ENCODE data around the gene PDXP. TPM values are rescaled to one million over a fixed set of nuclear protein-coding genes. Genes with fewer than 3 reads are reported as not detected.

Gene PDXP
- total RNA-seq, 1 experiment from 2014 or later = 36.9 TPM

DNA sequence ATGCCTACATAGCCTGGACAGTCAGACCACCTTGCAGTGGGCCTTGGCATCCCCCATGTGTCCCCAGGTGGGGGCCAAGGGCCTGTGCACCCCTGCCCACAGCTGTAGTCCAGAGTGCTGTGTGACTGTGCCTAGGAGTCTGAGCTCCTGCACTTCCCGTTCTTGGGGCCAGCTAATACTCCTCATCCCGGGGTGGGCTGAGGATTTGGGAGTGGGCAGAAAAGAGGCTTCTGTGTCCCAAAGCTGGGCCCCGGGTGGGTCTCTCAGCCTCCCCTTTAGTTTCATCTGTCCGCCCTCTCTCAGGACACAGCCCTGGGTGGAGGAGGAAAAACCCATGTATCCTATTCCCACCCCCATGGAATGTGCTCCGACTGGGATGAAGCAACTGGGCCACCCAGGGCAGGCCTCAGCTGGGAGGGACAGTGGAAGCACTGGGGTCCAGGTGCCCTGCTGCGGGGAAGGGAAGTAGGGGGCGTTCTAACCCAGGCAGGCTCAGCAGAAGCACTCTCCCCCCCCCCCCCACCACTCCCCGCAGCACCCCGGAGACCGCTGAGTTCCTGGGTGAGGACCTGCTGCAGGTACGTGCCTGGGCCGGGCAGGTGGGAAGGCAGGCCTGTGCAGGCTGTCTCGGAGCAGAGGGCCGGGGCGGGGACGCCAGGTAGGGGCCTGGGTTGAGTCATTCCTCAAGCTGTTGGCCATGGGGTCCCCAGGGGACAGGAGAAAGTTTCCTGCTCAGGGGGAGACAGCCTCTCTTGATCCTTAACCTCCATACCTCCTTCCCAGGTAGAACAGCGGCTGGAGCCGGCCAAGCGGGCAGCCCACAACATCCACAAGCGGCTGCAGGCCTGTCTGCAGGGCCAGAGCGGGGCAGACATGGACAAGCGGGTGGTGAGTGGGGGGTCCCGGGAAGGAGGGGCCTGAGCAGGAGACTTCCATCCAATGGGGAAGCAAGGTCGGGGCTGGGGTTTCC is 17.6 kb upstream of the PDXP start:
- BruUV-seq (replicated peaks) = no TSS peak

GRCh38 chr22:37641561-37641949 is 17.0 kb upstream of the PDXP start:
- intact Hi-C loops (cut with micrococcal nuclease) = no loop called here
- DNase-seq (no peak), ATAC-seq (no peak)
- Histone ChIP-seq H3K4me1 (ENCODE audit: insufficient read depth, low read length) (peaks cover 9% of the 10 kb centered on the region; the same call in 1 of the 2 replicates), H3K9me2 (replicated peaks; ENCODE audit: low read length) (no peaks in the 10 kb centered on the region), H3K4me3 (ENCODE audit: low read length) (no peak overlapping the region), H3K9me3 (ENCODE audit: low read length) (no peaks in the 10 kb centered on the region), H3K27ac (ENCODE audit: low read length) (no peak overlapping the region), H3K36me3 (ENCODE audit: low read depth, low read length) (no peaks in the 10 kb centered on the region), H4K20me1 (ENCODE audit: low read length) (no peaks in the 10 kb centered on the region), H3K79me2 (ENCODE audit: low read length) (0 out of 2 replicates have a peak, but pooled peaks cover 6% of the 10 kb centered on the region), H3K4me2 (ENCODE audit: low read length) (0 out of 2 replicates have a peak overlapping the region, but pooled peaks have one; percentile 90), H3K9ac (ENCODE audit: low read length) (no peak overlapping the region), H3K27me3 (ENCODE audit: low read length) (no peaks in the 10 kb centered on the region), H3F3A (ENCODE audit: low read length, unreplicated experiment) (no peaks in the 10 kb centered on the region), H2AFZ (ENCODE audit: low read length) (no peak overlapping the region)
- POLR2A ChIA-PET (ENCODE audit: unreplicated experiment) = no interaction called here
- TF ChIP-seq CTCF (conservative IDR thresholded peaks at IDR 0.05; ENCODE audit: low read depth, low read length) = no peak
- no peak for TF ChIP-seq EZH2 (IDR thresholded peaks at IDR 0.05; ENCODE audit: low read length, unreplicated experiment)
- no peak for TF ChIP-seq EZH2phosphoT487 (IDR thresholded peaks at IDR 0.05; ENCODE audit: borderline replicate concordance, low read length)
- CTCF ChIA-PET = interaction anchor here (0.5 kb wide), 1 partner anchor 10 kb away, joined by 6 read pairs; no protein-coding TSS in a partner anchor
- BruUV-seq (replicated peaks) = no TSS peak

More for the DNA sequence above, 17.6 kb upstream of the PDXP start:
- CTCF ChIA-PET = interaction anchor here (0.9 kb wide), 1 partner anchor 34 kb away, joined by 3 read pairs; no protein-coding TSS in a partner anchor
- intact Hi-C loops (cut with micrococcal nuclease) = no loop called here
- H3K4me1 ChIP-seq (ENCODE audit: insufficient read depth, low read length) = peaks cover 9% of the 10 kb centered on the region; the same call in 1 of the 2 replicates
- H3K79me2 ChIP-seq (ENCODE audit: low read length) = 0 out of 2 replicates have a peak, but pooled peaks cover 6% of the 10 kb centered on the region
- no peaks in the 10 kb centered on the region for H4K20me1 ChIP-seq (ENCODE audit: low read length)
- DNase-seq (no peak), ATAC-seq (no peak)
- H3K4me2 ChIP-seq (ENCODE audit: low read length) = peak overlapping the region; percentile 90
- TF ChIP-seq EZH2 (IDR thresholded peaks at IDR 0.05; ENCODE audit: low read length, unreplicated experiment) = no peak
- TF ChIP-seq CTCF (conservative IDR thresholded peaks at IDR 0.05; ENCODE audit: low read depth, low read length) = no peak
- no peak for TF ChIP-seq EZH2phosphoT487 (IDR thresholded peaks at IDR 0.05; ENCODE audit: borderline replicate concordance, low read length)
- H3K9me3 ChIP-seq (ENCODE audit: low read length) = no peaks in the 10 kb centered on the region
- H3K9me2 ChIP-seq (replicated peaks; ENCODE audit: low read length) = no peaks in the 10 kb centered on the region
- POLR2A ChIA-PET (ENCODE audit: unreplicated experiment) = no interaction called here
- no peak overlapping the region for H3K27ac ChIP-seq (ENCODE audit: low read length)
- no peaks in the 10 kb centered on the region for H3F3A ChIP-seq (ENCODE audit: low read length, unreplicated experiment)
- H3K9ac ChIP-seq (ENCODE audit: low read length) = no peak overlapping the region
- H3K36me3 ChIP-seq (ENCODE audit: low read depth, low read length) = no peaks in the 10 kb centered on the region
- H3K4me3 ChIP-seq (ENCODE audit: low read length) = peak overlapping the region; percentile 79
- H2AFZ ChIP-seq (ENCODE audit: low read length) = no peak overlapping the region
- H3K27me3 ChIP-seq (ENCODE audit: low read length) = no peaks in the 10 kb centered on the region

All from PC-3 (cell line).